Renal cortical epithelial cell (primary cell): ENCODE measurements around the gene PCBP1. TPM values are rescaled to one million over a fixed set of nuclear protein-coding genes. Genes with fewer than 3 reads are reported as not detected.
A peak's percentile ranks its signal among the peaks of the same experiment; 100 is the strongest.
"Not testable (repeated sequence)": the region's sequence is repeated elsewhere in the genome, so short reads cannot be mapped to it uniquely, and the experiment has no call there.

Source experiments
- DNase-seq: peaks from one replicate; pipeline ENCODE4 v3.0.0-alpha.2; 2011; ENCODE audit warnings: low read depth
- total RNA-seq: library from RNA; depleted of rRNA; stranded (reverse); fragments of >200 nt; gene quantifications from 2 replicates; pipeline ENCODE4 v1.2.3, GENCODE V29; 2014

PCBP1 gene
- total RNA-seq, 1 donor from 2014 or later: 103 TPM

GRCh38 chr2:70098032-70098431 lies 10.8 kb downstream of the PCBP1 start:
- DNase-seq: no peak

GRCh38 chr2:70099270-70099669 lies 12.0 kb downstream of the PCBP1 start:
- DNase-seq: no peak

DNA sequence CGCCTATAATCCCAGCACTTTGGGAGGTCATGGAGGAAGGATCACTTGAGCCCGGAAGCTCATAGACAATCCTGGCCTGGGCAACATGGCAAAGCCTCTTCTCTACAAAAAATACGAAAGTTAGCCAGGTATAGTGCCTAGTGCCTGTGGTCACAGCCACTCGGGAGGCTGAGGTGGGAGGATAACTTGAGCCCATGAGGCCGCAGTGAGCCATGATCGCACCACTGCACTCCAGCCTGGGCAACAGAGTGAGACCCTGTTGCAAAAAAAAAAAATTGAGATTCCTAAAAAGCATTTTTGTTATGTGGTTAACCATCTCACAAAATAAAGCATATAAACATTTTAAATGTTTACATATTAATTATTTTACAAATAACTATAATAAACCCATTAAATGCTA lies 13.9 kb downstream of the PCBP1 start:
- DNase-seq: no peak

GRCh38 chr2:70101686-70102085 lies 14.4 kb downstream of the PCBP1 start:
- DNase-seq: not testable (repeated sequence)

- not testable (repeated sequence) for DNase-seq
These were observed 15.1 kb downstream of the PCBP1 start for GRCh38 chr2:70102323-70102905.

DNA sequence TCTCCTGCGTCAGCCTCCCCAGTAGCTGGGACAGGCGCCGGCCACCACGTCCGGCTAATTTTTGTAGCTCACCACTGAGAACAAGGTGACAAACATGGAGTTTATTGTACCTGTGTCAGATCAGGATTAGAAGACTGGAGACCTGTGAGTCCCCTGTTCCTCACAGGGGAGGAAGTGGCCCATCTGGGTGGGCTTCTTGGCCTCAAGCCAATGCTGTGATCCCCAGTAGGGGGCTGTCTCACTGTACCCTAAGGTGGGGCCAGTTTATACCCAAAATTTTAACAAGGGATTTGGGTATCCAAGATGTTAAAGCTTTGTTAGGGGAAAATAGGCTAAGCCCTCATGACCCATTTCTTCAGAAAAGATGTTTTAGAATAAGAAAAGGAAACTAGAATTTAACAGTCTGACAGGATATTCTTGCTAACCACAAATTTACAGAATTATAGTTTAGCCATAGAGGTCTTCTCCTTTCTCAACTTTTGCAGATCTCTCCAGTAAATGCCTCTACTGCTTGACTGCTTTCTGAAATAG lies 16.3 kb downstream of the PCBP1 start:
- no peak for DNase-seq

DNA sequence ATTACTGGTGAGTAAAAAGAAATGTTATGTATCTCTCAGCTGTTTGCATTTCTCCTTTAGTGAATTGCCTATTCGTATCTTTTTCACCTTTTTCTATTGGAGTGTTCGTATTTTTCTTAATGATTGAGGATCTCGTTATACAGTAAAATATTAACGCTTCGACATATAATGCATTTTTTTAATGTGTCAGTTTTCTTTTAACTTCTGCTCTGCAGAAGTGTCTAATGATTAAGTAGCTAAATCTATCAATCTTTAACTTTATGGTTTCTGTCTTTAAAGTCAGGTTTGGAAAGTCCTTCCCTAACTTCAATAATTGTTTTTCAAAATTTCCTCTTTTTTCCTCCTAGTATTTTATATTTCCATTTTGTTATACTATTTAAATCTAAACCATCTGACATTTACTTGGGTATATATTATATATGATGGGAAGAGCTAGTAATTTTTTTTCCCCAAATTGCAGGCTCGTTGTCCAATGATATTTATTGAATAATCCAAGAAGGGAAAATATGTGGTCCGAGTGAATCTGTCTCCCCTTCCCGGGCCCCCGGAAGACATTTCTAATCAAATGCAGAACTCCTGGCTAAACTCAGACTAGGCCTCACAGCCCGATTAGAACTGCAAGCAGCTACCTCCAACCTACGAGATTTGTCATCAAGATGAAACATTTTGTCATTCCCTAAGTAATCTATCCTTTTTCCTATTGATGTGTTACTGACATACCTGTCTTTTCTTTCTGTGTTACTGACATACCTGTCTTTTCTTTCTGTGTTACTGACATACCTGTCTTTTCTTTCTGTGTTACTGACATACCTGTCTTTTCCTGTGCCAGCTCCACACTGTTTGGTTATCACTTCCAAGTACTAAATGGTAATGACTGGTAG lies 17.2 kb downstream of the PCBP1 start:
- DNase-seq: peak; percentile 82

GRCh38 chr2:70106138-70106537 lies 18.9 kb downstream of the PCBP1 start:
- not testable (repeated sequence) for DNase-seq

DNA sequence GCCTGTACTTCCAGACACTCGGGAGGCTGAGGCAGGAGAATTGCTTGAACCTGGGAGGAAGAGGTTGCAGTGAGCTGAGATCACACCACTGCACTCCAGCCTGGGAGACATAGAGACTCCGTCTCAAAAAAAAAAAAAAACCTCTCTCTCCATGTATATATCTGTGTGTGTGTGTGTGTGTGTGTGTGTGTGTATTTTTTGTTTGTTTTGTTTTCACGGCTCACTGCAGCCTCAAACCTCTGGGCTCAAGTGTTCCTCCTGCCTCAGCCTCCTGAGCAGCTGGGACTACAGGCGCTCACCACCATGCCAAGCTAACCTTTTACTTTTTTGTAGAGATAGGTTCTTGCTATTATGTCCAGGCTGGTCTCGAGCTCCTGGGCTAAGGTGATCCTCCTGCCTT lies 23.1 kb downstream of the PCBP1 start:
- DNase-seq: not testable (repeated sequence)

DNA sequence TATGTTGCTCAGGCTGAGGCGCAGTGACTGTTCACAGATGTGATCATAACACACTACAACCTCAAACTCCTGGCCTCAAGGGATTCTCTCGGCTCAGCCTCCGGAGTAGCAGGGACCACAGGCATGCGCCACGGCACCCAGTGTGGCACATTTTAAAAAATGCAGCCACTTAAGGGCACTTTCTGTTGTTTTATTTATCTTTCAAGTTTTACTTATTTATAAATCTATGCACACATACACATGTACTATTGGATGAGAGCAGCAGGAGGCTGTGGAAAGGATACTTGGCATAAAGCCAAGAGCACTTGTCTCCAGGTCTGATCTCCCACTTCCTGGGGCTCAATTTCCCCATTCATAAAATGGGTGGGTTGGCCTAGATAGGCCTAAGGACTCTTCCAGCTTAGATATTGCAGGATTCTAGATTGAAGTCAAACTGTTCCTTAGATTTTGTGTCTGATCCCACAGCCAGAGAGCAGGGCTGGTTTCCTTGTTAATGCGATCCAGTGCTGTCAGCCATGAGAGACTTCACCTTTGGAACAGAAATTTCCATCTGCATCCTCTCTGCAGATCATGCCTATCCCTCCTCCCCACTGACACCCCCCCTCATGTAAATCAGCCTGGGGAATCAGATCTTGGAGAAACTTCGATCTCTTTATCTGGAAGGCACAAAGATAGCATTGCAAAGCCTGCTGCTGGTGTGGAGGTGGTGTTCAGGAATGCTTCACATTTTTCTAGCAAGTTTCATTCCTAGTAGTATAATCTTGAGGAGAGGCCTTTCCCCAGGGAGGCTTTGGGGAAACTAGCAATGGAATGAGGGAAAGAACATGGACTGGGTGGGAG lies 24.7 kb downstream of the PCBP1 start:
- peak; percentile 74 for DNase-seq

DNA sequence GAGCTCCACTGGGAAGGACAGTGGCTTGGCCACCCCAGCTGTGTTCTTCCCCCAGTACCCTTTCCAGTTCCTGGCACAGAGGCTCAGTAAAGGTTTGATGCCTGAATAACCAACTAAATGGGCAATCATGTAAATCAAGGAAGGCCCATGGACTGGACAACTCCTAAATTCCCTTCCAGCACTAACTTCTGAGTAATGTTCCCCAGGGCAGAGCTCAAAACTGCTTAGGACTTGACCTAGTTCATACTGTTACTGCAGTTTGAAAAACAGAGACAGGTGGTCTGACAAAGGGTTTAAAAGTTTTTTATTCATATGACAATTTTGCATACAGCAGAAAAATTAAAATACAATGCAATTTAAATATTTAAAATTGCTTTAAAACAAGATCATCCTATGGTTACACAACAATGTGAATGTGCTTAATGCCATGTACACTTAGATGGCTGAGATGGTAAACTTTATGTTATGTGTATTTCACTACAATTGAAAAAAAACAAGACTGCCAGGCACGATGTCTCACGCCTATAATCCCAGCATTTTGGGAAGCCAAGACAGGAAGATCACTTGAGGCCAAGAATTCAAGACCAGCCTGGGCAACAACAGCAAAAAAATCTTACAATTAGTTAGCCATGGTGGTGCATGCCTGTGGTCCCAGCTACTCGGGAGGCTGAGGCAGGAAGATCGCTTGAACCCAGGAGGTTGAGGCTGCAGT lies 26.2 kb downstream of the PCBP1 start:
- DNase-seq: peak; percentile 62

GRCh38 chr2:70115646-70116442 lies 28.6 kb downstream of the PCBP1 start:
- DNase-seq: no peak

- DNase-seq: no peak
These were observed 29.8 kb downstream of the PCBP1 start for GRCh38 chr2:70116936-70117552.

GRCh38 chr2:70118798-70119454 lies 31.6 kb downstream of the PCBP1 start:
- DNase-seq: no peak

GRCh38 chr2:70121627-70122372 lies 34.5 kb downstream of the PCBP1 start:
- no peak for DNase-seq

DNA sequence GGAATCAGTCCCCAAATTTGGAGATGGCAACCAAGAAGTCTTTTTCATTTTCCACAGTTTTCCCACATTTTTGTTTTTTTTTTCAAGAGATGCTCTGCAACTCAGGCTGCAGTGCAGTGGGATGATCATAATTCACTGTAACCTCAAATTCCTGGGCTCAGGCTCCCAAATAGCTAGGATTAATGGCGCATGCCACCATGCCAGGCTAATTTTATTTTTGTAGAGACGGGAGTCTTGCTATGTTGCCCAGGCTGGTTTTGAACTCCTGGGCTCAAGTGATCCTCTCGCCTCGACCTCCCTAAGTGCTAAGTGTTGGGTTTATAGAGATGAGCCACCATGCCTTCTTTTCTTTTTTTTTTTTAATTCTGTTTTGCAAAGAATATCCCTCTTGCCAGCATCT lies 35.2 kb downstream of the PCBP1 start:
- DNase-seq: no peak

GRCh38 chr2:70123051-70123828 lies 36.0 kb downstream of the PCBP1 start:
- DNase-seq: peak; percentile 48

DNA sequence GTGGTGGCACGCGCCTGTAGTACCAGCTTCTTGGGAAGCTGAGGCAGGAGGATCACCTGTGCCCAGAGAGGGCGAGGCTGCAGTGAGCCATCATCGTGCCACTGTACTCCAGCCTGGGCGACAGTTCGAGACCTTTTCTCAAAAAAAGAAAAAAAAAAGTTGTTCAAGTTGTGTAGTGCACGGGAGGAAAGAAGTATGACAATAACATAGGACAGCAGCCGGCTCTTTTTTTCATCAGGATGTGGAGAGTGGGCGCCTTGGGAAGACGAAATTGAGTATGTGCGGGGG lies 36.5 kb downstream of the PCBP1 start:
- DNase-seq: no peak
